GM23248 (cell line): ENCODE results near the gene PHIP. TPM values are rescaled to one million over a fixed set of nuclear protein-coding genes. Genes with fewer than 3 reads are reported as not detected.

ENCODE experiments used
- DNase-seq: peaks from one replicate; pipeline ENCODE4 v3.0.0-alpha.2; 2015
- H2AFZ ChIP-seq: fragments of 200-600 bp; sonication (generic); 2 replicates; pipeline ENCODE4 v1.6.1; 2016; ENCODE audit warnings: antibody characterized with exemption
- H3F3A ChIP-seq: fragments of 200-600 bp; sonication (generic); 2 replicates; pipeline ENCODE4 v1.6.1; 2016; ENCODE audit warnings: mild to moderate bottlenecking, antibody characterized with exemption, mixed run types; ENCODE audit not compliant: insufficient read depth
- H3K27ac ChIP-seq: fragments of 200-600 bp; sonication (generic); 2 replicates; pipeline ENCODE4 v1.5.1; 2016; ENCODE audit warnings: mild to moderate bottlenecking
- H3K27me3 ChIP-seq: fragments of 200-600 bp; sonication (generic); replicated peaks from 2 replicates; pipeline ENCODE4 v1.6.1; 2016; ENCODE audit warnings: mild to moderate bottlenecking; ENCODE audit not compliant: insufficient read depth
- H3K36me3 ChIP-seq: fragments of 200-600 bp; sonication (generic); 2 replicates; pipeline ENCODE4 v1.6.1; 2016; ENCODE audit warnings: low read depth, mild to moderate bottlenecking
- H3K4me1 ChIP-seq: fragments of 200-600 bp; sonication (generic); 2 replicates; pipeline ENCODE4 v1.6.1; 2016; ENCODE audit warnings: mild to moderate bottlenecking; ENCODE audit not compliant: insufficient read depth
- H3K4me2 ChIP-seq: fragments of 200-600 bp; sonication (generic); one replicate; pipeline ENCODE4 v1.6.1; 2016; ENCODE audit warnings: mild to moderate bottlenecking; ENCODE audit not compliant: unreplicated experiment
- H3K4me3 ChIP-seq: fragments of 200-600 bp; sonication (generic); 2 replicates; pipeline ENCODE4 v1.5.1; 2016; ENCODE audit warnings: mild to moderate bottlenecking
- H3K79me2 ChIP-seq: fragments of 200-600 bp; sonication (generic); 2 replicates; pipeline ENCODE4 v1.6.1; 2016; ENCODE audit warnings: mild to moderate bottlenecking; ENCODE audit not compliant: insufficient read depth
- H3K9ac ChIP-seq: fragments of 200-600 bp; sonication (generic); 2 replicates; pipeline ENCODE4 v1.6.1; 2016; ENCODE audit warnings: mild to moderate bottlenecking
- H3K9me2 ChIP-seq: fragments of 200-600 bp; sonication (generic); 2 replicates; pipeline ENCODE4 v1.6.1; 2016; ENCODE audit warnings: mixed run types, mild to moderate bottlenecking, moderate library complexity; ENCODE audit not compliant: insufficient read depth
- H3K9me3 ChIP-seq: fragments of 200-600 bp; sonication (generic); one replicate; pipeline ENCODE4 v1.6.1; 2017; ENCODE audit warnings: low read depth
- H4K20me1 ChIP-seq: fragments of 200-600 bp; sonication (generic); 2 replicates; pipeline ENCODE4 v1.6.0; 2016; ENCODE audit not compliant: insufficient read depth
- EZH2 ChIP-seq: fragments of 200-600 bp; sonication (generic); IDR thresholded peaks from 2 replicates; pipeline ENCODE4 v1.6.1; 2018; ENCODE audit warnings: antibody characterized with exemption, mild to moderate bottlenecking; ENCODE audit not compliant: insufficient read depth, poor library complexity, severe bottlenecking
- EZH2phosphoT487 ChIP-seq: fragments of 200-600 bp; sonication (generic); IDR thresholded peaks from 2 replicates; pipeline ENCODE4 v1.6.1; 2018; ENCODE audit warnings: antibody characterized with exemption, moderate library complexity, mild to moderate bottlenecking, low read depth; ENCODE audit not compliant: insufficient read depth
- WGBS, 2 experiments: methylation state at CpG; one replicate each; pipeline ENCODE4 v1.1.6; 2015 to 2017; ENCODE audit warnings: low lambda C conversion rate in 2 of 2, low coverage in 1 of 2; ENCODE audit errors: missing lambda C conversion rate in 2 of 2; 5-methylcytosine and 5-hydroxymethylcytosine counted together
- in situ Hi-C: fragments of 300-500 bp; cut with MboI; formaldehyde crosslinking; loops from 2 replicates; pipeline ENCODE4 v1.15.0; 2020
- polyA plus RNA-seq: library from polyadenylated mRNA; unstranded; fragments of >200 nt; fragmentation: Nextera tagmentation; extraction: Ambion mirVana; gene quantifications from 2 replicates; pipeline ENCODE4 v1.2.1, GENCODE V29; 2016
- total RNA-seq: library from RNA; depleted of rRNA; stranded (reverse); fragments of >200 nt; shearing (Covaris generic); gene quantifications from 2 replicates; pipeline ENCODE4 v1.2.3, GENCODE V29; 2014

PHIP gene
- total and polyA plus RNA-seq, 2 experiments from 2014 or later = 9.0 to 14.5 TPM

GRCh38 chr6:78967191-78967590 lies 110.9 kb downstream of the PHIP start:
- H3K9me2 ChIP-seq = no peaks in the 10 kb centered on the region
- TF ChIP-seq EZH2phosphoT487 (no peak), EZH2 (no peak)
- H3K27ac ChIP-seq = no peak overlapping the region
- DNase-seq = no peak
- no peak overlapping the region for H3K4me2 ChIP-seq
- no peaks in the 10 kb centered on the region for H3K79me2 ChIP-seq
- no peak overlapping the region for H3K4me3 ChIP-seq
- H3F3A ChIP-seq = no peaks in the 10 kb centered on the region
- in situ Hi-C loops = no loop called here
- H3K4me1 ChIP-seq = no peaks in the 10 kb centered on the region
- H2AFZ ChIP-seq = no peak overlapping the region
- H3K27me3 ChIP-seq = no peaks in the 10 kb centered on the region
- no peaks in the 10 kb centered on the region for H4K20me1 ChIP-seq
- H3K9me3 ChIP-seq = no peaks in the 10 kb centered on the region
- no peak overlapping the region for H3K9ac ChIP-seq
- WGBS, 2 experiments = 88 to 90% methylated on average over 3 of the region's 3 CpGs
- peaks cover 53% of the 10 kb centered on the region for H3K36me3 ChIP-seq

GRCh38 chr6:78966542-78966941 lies 111.5 kb downstream of the PHIP start:
- in situ Hi-C loops = no loop called here
- no peak overlapping the region for H3K4me2 ChIP-seq

GRCh38 chr6:78962448-78962847 lies 115.6 kb downstream of the PHIP start:
- TF ChIP-seq EZH2phosphoT487 (no peak), EZH2 (no peak)
- Histone ChIP-seq H3K9ac (no peak overlapping the region), H3K79me2 (no peaks in the 10 kb centered on the region), H3K9me3 (no peaks in the 10 kb centered on the region), H3K27ac (no peak overlapping the region), H3K4me3 (no peak overlapping the region), H3K36me3 (peaks cover 51% of the 10 kb centered on the region), H3K27me3 (no peaks in the 10 kb centered on the region), H2AFZ (no peak overlapping the region), H3K4me2 (no peak overlapping the region), H3K4me1 (no peaks in the 10 kb centered on the region), H3F3A (no peaks in the 10 kb centered on the region), H3K9me2 (no peaks in the 10 kb centered on the region), H4K20me1 (no peaks in the 10 kb centered on the region)
- DNase-seq = no peak
- 100% methylated on average over 1 of the region's 1 CpG for WGBS, 2 experiments
- in situ Hi-C loops = no loop called here

More at GRCh38 chr6:78966542-78966941, 111.5 kb downstream of the PHIP start:
- no peak overlapping the region for H3K27ac ChIP-seq
- no peaks in the 10 kb centered on the region for H3K4me1 ChIP-seq
- no peaks in the 10 kb centered on the region for H3K9me3 ChIP-seq
- H2AFZ ChIP-seq = no peak overlapping the region
- WGBS, 2 experiments = 98% methylated on average over 4 of the region's 4 CpGs
- H3K27me3 ChIP-seq = no peaks in the 10 kb centered on the region
- H3F3A ChIP-seq = no peaks in the 10 kb centered on the region
- no peak for DNase-seq
- no peaks in the 10 kb centered on the region for H3K9me2 ChIP-seq
- H3K79me2 ChIP-seq = no peaks in the 10 kb centered on the region
- TF ChIP-seq EZH2phosphoT487 (no peak), EZH2 (no peak)
- H3K4me3 ChIP-seq = no peak overlapping the region
- H3K36me3 ChIP-seq = peaks cover 59% of the 10 kb centered on the region
- H4K20me1 ChIP-seq = no peaks in the 10 kb centered on the region
- no peak overlapping the region for H3K9ac ChIP-seq

GRCh38 chr6:78954740-78955139 lies 123.3 kb downstream of the PHIP start:
- Histone ChIP-seq H3K9me2 (no peaks in the 10 kb centered on the region), H3K4me3 (no peak overlapping the region), H2AFZ (no peak overlapping the region), H3K4me1 (no peaks in the 10 kb centered on the region), H4K20me1 (no peaks in the 10 kb centered on the region), H3K9me3 (no peaks in the 10 kb centered on the region), H3K36me3 (peaks cover 51% of the 10 kb centered on the region), H3K27me3 (no peaks in the 10 kb centered on the region), H3F3A (no peaks in the 10 kb centered on the region), H3K79me2 (no peaks in the 10 kb centered on the region), H3K9ac (no peak overlapping the region), H3K4me2 (no peak overlapping the region), H3K27ac (no peak overlapping the region)
- 97 to 99% methylated on average over 4 of the region's 4 CpGs for WGBS, 2 experiments
- DNase-seq = no peak
- TF ChIP-seq EZH2 = no peak
- no peak for TF ChIP-seq EZH2phosphoT487
- in situ Hi-C loops = no loop called here

- H4K20me1 ChIP-seq = no peaks in the 10 kb centered on the region
- TF ChIP-seq EZH2phosphoT487 = no peak
- no peak for TF ChIP-seq EZH2
- no peaks in the 10 kb centered on the region for H3K4me1 ChIP-seq
- no peak overlapping the region for H3K9ac ChIP-seq
- H3K9me3 ChIP-seq = no peaks in the 10 kb centered on the region
- no peak overlapping the region for H3K4me2 ChIP-seq
- H3K79me2 ChIP-seq = no peaks in the 10 kb centered on the region
- H3K9me2 ChIP-seq = no peaks in the 10 kb centered on the region
- H3K27ac ChIP-seq = no peak overlapping the region
- no peak overlapping the region for H3K4me3 ChIP-seq
- no peak overlapping the region for H2AFZ ChIP-seq
- H3K36me3 ChIP-seq = peaks cover 52% of the 10 kb centered on the region
- no peaks in the 10 kb centered on the region for H3F3A ChIP-seq
- in situ Hi-C loops = no loop called here
- no peaks in the 10 kb centered on the region for H3K27me3 ChIP-seq
- no peak for DNase-seq
- WGBS, 2 experiments = 97 to 99% methylated on average over 8 of the region's 8 CpGs
Measured at GRCh38 chr6:78953798-78954197, 124.3 kb downstream of the PHIP start.
